Lung microvascular endothelial cell (primary cell): Measurements from ENCODE around the gene FNBP1L. TPM values are rescaled to one million over a fixed set of nuclear protein-coding genes. Genes with fewer than 3 reads are reported as not detected.
A peak's percentile ranks its signal among the peaks of the same experiment; 100 is the strongest.

Source experiments
- DNase-seq, 2 donors: peaks; one replicate each; pipeline versions ENCODE4 v3.0.0 to v3.0.0-alpha.2; 2010; ENCODE audit warnings: low read depth in 2 of 2
- total RNA-seq: library from RNA; depleted of rRNA; stranded (reverse); fragments of >200 nt; gene quantifications from 2 replicates; pipeline ENCODE4 v1.2.1, GENCODE V29; 2014

Gene FNBP1L
- total RNA-seq, 1 donor from 2014 or later: 34.9 TPM

- peak; percentile 17 to 71 for DNase-seq
These were observed 144.0 kb downstream of the FNBP1L start for GRCh38 chr1:93591676-93592550.

- DNase-seq: no peak
These were observed 144.6 kb downstream of the FNBP1L start for GRCh38 chr1:93592551-93592949.

DNA sequence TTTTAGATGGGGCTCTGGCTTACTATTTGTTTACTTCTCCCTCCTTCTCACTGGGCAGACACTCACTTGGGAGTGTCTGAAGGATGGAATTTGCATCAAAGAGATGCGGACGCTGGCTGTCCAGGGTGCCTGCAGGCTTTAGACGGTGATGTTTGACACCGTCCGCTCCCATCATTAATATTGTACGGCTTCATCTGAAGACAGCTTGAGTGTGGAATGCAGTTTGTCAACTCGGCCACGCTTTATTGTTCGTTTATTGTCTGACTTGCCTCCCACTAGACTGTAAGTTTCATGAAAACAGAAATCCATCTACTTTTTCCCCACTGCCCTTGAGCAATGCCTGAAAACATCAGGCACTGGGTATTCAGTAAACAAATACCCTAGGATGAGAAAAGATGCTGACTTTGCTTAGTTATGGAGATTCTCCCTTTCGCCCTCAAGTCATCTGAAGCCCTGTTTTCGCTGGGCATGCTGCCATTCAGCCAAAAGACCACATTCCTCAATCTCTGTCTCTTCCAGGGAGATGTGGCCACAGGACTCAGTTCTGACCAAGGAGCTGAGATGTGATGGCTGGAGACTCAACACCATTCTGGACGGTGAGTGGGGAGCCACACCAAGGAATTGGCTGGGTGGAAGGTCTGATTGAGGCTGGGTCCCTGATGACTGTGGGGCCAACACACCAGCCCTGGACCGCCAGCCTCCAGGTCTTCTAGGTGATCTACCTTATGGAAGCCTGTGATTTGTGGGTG lies 146.1 kb downstream of the FNBP1L start:
- DNase-seq: no peak

DNA sequence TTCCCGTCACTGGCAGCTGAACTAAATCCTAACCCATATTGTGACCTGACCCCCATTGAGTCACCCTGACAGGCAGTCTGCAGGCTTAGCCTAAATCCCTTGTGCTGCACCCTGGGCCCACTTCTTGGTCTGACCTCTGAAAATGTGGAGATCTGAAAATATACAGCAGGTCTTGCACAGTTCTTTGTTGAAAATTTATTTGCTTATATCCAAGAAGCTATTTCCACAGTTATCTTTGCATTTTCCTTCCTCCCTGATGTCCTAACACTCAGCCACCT lies 146.6 kb downstream of the FNBP1L start:
- no peak for DNase-seq

DNA sequence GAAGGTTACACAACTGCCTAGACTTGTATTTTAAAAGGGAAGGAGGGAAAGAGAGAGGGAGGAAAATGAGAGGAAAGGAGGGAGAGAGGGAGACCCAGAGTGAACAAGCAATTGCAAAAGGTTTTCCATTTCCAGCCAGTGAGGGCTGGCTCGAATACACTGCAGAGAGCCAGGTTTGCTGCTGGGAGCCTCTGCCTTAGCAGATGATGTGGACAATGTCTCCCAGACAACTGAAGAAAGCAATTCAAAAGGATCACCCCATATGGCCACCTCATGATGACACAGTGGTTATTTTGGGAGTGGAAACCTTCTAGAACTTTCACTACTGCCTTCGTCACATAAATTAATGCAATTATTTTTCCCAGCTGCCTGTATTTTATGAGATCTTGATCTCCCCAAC lies 147.3 kb downstream of the FNBP1L start:
- DNase-seq: peak in 1 of 2 donors; percentile 44

DNA sequence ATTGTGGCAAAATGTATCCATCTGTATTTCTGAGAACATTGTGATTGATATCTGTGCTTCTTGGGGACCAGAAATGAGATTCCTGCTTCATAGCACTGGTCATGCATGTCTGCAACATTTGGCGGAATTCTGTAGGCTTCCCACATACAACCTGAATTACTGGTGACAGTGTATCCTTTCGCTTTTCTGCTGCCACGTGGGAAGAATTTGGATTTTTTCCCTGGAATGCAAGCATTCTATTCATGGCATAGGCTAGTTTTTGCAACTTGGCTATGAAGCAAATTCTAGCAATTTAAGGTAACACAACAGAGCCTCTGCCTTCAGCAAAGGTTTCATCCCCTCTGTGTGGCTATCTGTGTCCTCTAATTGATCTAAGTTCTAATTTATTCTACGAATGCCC lies 147.8 kb downstream of the FNBP1L start:
- no peak for DNase-seq

DNA sequence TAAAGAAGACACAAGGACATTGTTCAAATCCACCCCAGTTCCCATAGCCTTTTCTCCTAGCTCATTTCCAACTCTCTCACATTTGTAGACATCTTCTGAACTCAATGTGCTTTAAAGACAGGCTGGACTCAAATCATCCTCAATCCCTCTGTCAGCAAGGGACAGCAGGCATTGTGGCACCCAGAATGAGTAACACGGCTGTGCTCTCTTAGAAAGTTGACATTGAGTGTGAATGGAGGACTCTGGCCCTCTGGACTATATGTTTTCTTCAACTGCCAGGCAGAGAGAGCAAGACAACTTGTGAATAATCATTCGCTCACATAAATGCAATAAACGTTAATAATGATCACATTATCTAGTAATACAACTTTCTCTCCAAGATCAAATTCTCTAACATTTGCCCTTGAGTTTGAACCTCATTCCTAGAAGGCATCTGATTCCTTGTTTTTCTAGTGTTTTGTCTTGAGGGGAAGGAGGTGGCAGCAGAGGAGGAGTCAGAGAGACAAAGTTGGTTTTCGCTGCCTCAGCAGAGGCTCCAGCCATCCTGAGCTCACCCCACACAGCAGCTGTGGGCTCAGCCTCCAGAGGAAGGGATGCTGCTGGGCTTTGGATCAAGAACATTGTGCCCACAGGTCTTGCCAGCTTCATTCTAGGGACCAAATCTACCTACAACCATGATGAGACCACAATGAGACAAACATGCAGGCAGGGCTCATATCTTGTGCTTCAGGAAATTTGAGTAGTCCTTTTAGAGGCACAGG lies 148.6 kb downstream of the FNBP1L start:
- no peak for DNase-seq

DNA sequence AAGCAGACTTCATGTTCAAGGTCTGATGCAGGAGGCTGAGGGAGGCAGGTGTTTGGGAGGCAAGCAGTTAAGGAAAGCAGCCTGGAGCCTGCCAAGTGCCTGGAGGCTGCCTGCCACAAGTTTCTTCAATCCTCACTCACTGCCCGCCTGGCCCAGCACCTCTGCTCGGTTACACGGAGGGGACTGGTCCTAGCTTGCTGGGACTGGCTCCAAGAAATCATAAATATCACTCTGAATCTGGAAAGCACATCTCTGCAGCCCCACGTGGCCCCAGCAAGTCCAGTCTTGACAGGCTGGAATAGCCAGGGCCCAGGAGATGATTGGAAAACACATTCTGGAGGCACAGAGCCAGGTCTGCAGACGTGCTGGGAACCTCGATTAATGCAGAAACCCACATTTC lies 149.8 kb downstream of the FNBP1L start:
- DNase-seq: no peak

DNA sequence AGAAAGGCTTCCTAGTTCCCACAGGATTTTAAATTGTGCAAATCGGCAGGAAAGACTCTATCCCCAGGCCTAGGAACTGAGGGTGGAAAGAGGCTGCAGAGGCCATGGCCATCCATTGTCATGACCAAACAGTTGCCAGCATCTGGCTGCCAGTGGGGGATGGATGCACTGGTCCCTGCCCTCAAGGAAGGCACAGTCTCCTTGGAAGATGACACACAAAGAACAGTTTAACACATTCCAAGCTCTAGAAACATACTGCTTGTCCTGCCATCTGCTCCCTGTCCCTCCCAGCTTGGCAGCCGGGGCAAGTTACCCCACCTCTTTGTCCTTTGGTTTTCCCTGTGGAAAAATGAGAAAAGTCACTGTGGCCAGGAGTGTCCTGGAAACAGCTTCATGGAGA lies 150.5 kb downstream of the FNBP1L start:
- no peak for DNase-seq

- peak in 1 of 2 donors; percentile 22 for DNase-seq
These were observed 151.0 kb downstream of the FNBP1L start for GRCh38 chr1:93598861-93599439.

DNA sequence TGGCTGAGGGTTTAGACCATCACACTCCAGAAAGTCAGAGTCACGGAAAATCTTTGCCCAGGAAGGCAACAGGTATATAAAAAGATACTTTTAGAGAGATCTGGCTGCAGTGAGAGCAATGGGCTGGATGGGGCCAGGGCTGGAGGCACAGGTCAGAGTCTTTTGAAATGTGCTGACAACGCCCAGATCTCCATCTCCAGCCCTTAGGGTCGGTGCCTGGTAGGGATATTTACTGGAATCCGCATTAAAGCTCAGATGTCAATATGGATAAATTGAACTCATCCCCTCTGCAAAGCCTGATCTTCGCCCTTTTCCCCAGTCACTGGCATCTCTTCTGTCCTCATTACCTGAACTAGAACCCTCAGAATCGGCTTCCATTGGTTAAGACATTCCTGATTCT lies 151.6 kb downstream of the FNBP1L start:
- no peak for DNase-seq

DNA sequence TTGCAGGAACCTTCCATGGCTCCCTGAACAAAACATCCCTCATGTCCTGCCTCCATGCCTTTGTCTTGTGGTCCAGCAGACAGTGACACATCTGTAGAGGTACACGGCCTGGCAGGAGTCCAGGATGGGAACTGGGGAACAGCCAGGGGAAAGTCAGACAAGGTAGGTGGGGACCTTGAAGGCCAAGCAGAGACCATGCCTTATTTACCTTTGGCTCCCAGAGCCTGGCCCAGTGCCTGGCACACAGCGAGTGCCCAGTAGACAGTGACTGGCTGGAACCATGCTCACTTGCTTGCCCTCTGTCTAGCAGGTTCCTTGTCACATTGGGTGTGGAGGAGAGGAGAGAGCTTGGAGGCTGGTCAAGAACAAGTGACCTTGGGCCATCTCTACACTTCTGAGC lies 152.7 kb downstream of the FNBP1L start:
- no peak for DNase-seq

DNA sequence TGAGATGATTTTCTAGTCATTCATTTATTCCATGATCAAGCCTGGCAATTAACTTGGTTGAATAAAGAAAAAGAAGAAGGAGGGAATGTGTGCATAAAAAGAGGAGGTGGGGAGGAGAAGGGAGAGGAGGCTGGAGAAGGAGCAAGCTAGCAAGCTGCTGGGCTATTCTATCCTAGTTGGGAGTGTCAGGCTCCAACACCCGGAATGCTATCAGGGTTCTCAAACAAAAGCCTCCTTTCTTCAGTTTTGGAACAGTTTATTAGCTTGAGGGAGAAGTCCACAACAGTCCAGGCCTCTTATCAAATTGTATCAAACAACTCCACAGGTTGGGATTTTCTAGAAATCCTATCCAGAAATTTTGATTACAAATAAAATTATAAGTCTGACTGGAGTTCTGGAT lies 153.8 kb downstream of the FNBP1L start:
- DNase-seq: no peak

- DNase-seq: no peak
These were observed 154.2 kb downstream of the FNBP1L start for GRCh38 chr1:93602101-93602500.

DNA sequence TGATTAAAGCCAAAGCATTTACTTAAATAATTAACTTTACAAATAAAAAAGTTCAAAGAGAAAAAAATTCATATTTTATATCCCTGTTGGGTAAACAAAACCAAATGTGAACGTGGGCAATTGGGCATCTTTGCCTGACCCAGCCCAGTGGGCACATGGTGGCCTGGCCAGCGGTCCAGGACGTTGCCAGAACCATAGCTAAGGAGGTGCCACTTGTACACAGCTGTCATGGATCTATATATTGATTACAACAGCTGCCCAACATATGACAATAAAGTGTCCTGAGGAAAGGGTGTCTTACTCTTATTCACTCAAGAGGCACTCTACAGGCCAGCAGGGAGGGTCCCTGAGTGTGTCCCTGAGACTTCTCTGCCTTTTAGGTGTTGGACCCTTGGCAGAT lies 155.2 kb downstream of the FNBP1L start:
- DNase-seq: no peak

DNA sequence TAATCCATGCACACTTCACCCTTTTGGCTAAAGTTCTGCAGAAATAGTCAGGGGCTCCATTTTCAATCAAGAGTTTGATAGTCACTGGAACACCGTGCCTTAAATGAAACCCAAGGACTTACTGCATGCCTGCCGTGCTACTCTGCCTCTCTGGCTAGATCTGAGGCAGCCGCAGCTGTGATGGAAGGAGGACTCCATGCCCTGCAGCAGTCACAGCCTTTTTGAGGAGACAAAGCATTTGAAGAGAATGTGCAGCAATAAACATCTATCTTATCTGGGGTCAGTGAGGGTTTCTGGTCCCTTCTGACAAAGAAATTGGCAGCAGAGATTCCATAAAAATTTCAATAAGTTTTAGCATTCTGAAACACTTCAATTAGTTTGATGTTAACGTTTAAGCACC lies 155.7 kb downstream of the FNBP1L start:
- no peak for DNase-seq

Other genes with a start within 250 kb of the FNBP1L start
- 8.3 and 14.5 TPM in 2 replicates for gene DR1, start 102.2 kb upstream of the FNBP1L start, total RNA-seq
- 24.6 and 34.1 TPM in 2 replicates for gene BCAR3, start 233.7 kb downstream of the FNBP1L start, total RNA-seq